NCI-H146 treated with DMSO at 0.1 percent for 48 hours (cell line): ENCODE measurements around the gene RASA3.
A peak's percentile ranks its signal among the peaks of the same experiment; 100 is the strongest.
"Not testable (repeated sequence)": the region's sequence is repeated elsewhere in the genome, so short reads cannot be mapped to it uniquely, and the experiment has no call there.

Experiments used
- DNase-seq: peaks from one replicate; lab custom pipeline; 2025; ENCODE audit not compliant: unreplicated experiment; lab: John Stamatoyannopoulos, UW

The RASA3 gene

DNA sequence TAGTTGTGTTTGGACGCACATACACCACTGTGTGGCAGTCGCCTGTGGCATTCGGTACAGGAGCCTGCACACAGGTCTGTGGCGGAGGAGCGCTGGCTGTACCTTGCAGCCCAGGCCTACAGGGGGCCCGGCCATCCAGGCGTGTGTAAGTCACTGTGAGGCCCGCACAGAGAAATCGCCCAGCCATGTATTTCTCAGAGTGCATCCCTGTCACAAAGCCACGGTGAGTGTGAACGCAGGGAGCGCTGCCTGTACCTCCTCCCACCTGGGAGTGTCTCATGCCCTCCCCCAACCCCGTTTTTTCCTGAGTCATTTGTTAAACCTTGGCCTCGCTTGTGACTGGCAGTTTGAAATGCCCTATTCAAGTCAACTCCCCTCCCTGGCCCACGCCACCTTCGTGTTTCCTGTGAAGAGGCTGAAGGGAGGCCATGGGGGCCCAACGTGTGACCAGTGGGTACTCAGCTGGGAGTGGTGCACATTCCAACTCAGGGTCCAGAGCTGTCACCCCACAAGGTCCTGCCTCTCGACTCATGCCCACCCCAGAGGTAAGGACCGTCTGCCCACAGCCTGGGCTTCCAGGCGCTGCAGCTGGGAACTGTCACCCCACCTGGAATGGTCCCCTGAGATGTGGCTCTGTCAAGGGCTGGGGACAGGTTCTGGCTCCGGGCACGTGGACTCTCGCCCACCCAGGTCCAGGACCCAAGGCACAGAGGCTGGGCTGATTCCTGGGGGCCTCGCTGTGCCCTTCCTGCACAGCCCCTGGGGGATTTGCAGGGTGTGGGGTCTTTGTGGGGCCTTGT, 11.6 kb upstream of the RASA3 start:
- no peak for DNase-seq

DNA sequence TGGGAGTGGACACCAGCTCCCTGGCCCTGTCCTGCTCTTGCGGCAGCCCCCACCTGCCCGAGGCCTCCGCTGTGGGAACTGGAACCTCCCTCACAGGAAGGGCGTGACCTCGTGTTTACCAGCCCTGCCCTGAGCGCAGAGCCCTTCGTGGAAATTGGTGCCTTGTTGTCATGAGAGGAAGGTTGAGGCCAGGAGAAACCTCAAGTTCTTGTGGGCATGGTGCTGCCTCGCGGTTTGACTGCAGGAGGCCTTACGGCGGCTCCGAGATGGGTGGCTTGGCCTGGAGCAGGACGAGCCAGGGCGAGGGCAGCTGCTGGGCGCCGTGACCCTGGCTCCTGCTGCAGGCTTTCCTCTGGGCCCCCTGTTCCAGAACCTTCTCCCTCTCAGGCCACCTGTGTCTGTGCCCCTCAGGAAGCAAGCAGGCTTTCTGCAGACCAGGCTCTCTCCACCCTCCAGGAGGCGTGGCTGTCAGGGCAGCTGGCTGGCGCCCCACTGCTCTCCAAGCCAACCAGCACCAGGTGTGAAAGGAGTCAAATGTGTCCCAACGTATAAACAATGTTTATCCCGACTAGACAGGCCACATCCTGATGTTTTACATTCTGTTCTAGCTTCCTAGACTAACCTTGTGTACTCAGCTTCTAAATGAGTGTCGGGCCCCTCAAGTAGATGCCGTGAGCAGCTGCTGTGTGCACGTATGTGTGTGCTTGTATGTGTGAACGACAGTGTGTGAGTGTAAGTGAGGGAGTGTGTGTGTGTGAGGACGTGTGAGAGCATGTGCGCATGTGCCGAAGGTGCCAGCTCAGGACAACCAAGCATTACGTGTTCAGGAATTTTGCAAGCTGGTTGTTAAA, 10.4 kb upstream of the RASA3 start:
- DNase-seq: peak; percentile 77

DNA sequence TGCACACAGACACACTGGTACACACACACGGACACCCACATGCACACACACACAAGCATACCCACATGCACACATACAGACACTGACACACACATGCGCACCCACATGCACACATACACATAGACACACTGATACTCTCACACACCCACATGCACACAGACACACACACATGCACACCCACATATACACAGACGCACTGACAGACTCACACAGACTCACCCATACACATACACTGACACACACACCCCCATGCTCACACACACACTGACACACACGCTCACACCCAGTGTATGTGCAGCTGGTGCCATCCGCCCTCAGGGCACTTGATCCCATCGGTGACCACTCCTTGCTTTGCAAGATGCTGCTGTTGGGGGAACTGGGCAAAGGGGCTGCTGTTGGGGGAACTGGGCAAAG, 9.7 kb upstream of the RASA3 start:
- DNase-seq: no peak

DNA sequence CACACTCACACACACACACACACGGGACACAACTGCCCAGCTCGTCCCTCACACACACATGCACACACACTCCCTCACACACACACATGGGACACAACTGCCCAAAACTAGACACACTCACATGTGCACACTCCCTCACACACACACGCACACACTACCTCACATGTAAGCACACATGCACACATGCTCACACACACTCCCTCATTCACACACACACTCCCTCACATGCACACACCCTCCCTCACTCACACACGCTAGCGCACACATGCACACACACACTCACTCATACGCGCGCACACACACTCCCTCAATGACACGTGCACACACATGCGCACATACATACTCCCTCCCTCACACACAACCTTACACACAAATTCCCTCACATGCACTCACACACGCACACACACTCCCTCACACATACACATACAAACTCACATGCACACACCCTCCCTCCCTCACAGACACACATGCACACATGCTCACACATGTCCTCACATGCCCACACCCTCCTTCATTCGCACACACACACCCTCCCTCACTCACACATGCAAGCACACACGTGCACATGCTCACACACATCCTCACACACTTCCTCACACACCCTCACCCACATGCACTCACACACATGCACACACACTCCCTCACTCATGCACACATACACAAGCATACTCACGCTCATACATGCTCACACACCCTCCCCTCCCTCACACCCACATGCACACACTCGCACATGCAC, 9.0 kb upstream of the RASA3 start:
- DNase-seq: no peak

DNA sequence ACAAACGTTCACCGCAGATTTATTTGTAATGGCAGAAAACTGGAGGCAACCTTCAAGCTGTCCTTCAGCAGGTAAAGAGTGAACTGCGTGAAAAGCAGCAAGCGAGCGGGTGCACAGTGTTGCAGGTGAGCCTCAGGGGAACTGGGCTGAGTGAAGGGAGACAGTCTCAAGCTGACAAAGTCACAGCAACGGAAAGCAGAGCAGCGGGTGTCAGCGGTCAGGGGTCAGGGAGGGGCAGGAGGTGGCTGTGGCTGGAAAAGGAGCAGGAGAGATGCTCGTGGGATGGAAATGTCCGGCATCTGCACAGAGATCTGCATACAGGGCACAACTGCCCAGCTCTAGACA, 8.5 kb upstream of the RASA3 start:
- DNase-seq: no peak

DNA sequence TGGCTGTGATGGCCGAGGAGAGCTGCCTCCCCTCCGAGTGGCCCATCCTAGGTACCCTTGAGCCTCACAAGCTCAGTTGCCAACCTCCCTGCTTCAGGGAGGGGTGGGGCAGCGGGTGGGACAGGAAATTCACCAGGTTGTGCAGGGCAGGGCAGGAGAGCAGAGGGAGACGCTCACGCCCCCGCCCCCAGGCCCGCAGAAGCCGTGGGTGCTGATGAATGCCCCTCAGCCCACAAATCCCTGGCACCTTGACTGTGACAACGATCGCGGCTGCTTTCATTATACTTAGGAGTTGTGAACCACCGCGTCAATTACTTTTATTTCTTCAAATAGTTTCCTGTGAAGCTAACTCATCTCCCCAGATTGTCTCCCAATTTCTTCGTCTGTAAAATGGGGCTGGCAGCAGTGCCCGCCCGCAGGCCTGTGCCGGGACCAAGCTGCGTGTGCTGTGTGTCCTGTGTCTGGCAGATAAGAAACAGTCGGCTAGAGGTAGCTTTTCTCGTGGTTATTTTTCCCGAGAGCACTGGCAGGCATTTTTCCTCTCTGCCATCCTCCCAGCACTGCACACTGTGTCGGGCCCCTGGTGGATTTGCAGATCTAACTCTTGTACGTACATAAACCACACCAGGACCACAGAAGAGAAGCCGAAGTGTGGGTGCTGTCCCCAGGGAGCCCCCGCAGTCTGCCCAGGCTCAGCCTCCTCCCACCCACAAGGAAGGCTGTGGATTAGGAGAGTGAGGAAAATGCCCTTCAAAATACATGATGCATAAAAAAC, 7.9 kb upstream of the RASA3 start:
- no peak for DNase-seq

DNA sequence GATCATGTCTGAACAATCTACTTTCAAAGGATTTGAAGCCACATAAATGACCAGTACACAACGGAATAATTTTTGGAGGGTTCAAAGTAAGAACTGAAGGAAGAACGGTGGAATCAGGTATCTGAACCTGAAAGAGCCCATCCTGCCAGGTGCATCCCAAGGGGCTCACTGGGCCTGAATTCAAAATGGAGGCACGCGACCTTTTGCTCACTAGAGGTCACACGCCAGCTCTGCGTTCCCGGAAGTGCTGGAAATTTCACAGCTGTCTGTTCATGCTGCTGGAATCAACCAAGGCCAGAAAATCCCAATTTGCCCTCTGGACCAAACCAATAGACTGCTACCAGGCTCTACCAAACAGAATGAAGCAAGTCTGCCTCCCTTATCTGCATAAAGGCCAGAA, 4.2 kb upstream of the RASA3 start:
- no peak for DNase-seq

DNA sequence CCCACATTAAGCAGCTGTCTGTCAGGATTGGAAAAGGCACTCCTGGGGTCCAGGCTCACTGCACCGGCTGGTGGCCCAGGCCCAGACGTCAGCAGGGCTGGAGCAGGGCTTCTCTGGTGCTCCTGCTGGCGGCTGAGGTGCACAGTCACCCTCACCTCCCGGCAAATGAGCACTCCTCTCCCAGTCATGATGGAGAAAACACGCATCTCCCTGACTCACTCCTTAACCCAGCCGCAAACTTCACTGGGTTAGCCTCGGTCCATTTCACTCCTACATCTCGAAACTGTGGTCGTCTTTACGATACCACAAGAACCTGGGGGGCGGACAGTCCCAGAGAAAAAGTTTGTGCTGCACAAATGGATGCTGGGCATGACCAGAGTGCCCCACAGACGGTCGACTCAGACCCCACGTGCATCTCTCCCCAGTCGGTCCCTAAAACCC, 3.3 kb upstream of the RASA3 start:
- DNase-seq: no peak

DNA sequence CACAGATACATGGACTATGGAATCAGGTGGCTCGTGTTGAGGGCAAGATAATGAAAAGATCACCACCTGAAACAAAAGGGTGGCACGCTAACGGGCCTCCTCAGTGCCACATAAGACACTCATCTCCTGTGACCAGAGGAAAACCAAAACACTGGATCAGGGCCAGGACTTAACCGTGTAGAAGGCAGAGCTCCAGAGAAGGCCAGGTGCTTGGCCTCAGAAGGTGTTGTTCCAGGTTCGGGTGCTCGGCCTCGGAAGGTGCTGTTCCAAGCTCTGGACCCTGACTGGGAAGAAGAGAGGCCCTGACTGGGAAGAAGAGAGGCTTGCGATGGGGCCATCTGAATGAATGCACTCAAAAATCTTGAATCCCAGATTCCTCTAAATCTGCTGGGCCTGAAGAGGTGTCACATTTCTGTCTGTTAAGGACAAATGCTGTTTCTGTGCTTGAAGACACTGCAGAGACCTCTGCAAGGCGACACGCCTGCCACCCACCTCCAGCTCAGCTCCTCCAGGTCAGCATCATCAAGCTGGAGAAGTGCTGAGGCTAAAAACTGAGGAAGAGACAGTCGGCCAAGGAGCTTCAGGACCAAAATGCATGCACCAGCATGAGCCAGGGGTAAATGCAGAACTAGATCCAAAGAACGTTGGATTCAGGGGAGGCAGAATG, 2.7 kb upstream of the RASA3 start:
- no peak for DNase-seq

DNA sequence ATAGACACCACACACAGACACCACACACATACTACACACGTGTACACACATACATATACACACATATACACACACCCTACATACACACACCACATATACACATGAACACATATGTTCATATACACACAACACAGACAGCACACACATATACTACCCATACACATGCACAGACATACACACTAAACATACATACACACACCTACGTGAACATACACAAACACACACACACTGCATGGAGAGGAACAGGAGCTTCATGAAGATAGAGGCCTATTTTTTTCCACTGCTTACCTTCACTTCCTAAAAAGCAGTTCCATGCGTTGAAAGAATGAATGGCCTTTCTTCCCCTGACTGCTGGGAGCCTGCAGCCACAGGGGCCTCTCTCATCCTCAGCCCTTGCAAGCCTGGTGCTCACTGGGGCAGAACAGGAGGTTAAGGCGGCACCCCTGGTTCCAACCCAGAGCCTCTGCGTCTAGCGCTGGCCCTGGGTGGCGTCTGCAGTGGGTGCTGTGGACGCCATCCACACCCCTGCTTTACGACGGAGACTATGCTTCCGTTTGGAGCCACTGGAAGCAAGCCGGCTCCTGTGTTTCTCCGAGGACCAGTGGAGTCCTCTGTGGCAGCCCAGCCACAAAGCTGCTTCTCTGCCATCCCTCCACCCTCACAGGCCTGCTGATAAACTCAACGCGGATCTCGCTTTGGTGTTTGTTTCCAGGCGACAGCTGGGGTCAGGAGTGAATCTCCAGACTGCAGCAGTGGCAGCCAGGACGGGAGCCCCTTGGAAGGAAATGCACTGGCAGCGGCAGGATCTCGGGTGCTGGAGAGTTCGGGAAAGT, 1.9 kb upstream of the RASA3 start:
- no peak for DNase-seq

DNA sequence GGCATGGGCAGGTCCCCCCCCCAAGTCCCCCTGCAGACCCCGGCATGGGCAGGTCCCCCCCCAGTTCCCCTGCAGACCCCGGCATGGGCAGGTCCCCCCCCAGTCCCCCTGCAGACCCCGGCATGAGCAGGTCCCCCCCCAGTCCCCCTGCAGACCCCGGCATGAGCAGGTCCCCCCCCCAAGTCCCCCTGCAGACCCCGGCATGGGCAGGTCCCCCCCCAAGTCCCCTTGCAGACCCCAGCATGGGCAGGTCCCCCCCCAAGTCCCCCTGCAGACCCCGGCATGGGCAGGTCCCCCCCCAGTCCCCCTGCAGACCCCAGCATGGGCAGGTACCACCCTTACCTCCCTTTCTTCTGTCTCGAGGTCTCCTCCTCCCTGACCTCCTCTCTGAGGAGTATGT, 1.1 kb upstream of the RASA3 start:
- DNase-seq: not testable (repeated sequence)

DNA sequence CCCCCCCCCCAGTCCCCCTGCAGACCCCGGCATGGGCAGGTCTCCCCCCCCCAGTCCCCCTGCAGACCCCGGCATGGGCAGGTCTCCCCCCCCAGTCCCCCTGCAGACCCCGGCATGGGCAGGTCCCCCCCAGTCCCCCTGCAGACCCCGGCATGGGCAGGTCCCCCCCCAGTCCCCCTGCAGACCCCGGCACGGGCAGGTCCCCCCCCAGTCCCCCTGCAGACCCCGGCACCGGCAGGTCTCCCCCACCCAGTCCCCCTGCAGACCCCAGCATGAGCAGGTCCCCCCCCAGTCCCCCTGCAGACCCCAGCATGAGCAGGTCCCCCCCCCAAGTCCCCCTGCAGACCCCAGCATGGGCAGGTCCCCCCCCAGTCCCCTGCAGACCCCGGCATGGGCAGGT, 703 bp upstream of the RASA3 start:
- DNase-seq: not testable (repeated sequence)

DNA sequence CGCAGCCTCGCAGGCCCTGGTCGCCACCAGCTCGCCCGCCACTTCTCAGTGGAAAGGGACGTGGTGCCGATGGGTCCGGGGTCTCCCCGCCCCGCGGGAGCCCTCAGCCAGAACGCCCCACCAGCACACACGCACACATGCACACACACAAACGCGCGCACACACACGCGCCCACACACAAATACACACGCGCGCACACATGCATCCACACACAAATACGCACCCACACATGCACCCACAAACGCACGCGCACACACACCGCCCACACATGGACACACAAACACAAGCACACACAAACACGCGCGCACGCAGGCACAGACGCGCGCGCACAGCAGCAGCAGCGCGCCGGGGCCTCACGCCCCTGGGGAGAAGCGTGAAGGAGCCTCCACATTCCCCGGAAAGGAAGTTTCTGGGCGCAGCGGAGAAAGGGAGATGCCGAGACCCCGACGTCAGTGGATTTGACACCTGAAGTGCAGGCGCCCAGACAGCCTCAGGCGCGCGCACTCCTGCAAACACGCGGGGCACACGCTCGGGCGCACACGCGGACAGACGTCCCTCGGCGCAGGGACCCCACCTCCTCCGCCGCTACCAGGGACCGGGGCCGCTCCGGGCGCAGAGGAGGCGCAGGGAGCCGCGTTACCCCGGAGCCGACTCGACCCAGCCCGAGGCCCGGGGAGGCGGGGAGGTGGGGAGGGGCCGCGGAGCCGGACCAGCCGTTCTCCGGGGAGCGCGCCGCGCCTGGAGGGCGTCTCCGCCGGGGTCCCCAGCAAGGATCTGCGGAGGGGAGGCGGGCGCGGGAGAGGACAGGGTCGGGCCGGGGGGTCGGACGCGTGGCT, 622 bp downstream of the RASA3 start:
- DNase-seq: no peak

DNA sequence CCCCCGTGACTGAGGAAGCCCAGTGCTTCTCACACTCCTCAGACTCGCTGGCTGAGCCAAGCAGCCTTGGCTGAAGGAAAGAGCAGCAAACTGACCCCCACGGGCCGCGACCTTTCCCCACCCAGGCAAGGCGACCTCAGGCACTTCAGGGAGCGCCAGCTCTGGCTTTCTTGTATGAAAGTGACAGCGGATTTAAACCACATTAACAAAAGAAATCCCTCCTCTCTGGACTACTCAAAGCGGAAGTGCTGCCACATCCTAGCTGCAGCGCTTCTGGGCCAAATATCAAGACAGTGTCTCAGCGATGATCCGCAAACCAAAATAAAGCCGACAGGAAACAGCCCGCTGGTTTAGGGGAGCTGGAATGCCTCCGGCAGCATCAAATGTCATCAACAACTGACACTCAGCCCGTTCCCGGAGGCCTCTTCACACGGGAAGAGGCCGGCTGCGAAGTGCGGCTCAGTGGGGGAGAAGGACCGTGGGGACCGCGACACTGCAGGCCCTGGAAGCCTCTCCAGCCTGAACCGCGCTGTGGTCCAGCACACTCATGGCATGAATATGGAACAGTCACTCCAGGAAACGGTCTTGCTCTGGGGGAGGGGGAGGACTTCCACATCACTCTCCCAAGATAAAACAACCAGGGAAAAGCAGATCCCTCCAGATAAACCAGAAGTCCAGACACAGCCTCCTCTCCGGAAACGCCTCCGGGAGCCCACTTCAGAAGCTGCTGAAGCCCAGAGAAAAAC, 1.4 kb downstream of the RASA3 start:
- peak; percentile 37 for DNase-seq

DNA sequence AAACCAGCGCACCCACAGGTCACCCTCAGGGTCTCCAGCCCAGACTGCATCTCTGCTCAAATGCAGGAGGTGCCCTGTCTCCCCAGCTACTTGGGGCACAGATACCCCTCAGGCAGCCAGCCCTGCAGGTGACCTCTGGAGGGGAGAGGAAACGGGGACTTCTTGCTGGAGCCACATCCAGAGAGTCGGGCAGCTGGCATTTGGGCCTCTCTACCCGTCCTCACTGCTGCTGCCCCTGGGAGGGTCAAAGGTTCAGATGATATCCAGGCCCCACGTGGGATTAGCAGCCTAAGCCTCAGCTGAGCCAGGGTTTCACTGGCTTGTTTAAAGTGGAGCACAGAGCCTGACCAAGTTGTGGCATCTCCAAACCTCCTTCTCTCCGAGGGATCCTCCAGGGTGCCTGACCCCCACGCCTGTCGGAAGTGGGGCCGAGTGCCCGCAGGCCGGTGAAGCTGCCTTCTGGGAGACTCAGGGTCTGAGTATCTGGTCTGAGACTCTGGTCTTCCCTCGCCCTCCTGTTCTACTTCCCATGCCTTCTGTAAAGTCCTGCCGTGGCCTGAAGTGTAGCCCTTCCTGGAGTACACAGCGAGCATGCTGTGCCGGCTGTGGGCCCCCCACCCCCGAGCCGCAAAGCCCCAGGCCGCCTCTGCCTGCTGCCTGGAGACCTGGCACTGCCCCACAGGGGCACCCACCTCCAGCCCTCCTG, 2.1 kb downstream of the RASA3 start:
- DNase-seq: no peak

DNA sequence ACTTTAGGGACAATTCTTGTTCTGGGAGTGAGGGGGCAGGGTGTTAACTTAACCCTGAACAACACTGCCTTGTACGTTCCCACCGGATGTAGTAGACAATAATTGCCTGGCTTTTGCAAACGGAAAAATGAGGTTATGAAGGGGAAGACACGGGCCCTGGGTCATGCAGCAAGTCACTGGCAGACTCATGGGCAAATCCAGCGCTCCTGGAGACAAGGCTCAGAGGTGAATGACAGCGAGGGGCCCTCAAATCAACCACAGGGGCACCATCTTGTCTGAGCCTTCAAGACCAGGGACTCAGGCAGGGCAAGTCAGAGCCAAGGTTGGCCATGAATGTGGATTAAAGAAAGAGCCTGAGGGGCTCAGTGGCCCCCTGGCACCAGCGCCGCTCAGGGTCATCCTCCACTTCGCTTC, 2.8 kb downstream of the RASA3 start:
- DNase-seq: no peak
